ENCODE results near the gene SAMMSON. TPM values are rescaled to one million over a fixed set of nuclear protein-coding genes. Genes with fewer than 3 reads are reported as not detected.
A peak's percentile ranks its signal among the peaks of the same experiment; 100 is the strongest.

The SAMMSON gene
- total RNA-seq, 1 experiment from 2014 or later: not detected

DNA sequence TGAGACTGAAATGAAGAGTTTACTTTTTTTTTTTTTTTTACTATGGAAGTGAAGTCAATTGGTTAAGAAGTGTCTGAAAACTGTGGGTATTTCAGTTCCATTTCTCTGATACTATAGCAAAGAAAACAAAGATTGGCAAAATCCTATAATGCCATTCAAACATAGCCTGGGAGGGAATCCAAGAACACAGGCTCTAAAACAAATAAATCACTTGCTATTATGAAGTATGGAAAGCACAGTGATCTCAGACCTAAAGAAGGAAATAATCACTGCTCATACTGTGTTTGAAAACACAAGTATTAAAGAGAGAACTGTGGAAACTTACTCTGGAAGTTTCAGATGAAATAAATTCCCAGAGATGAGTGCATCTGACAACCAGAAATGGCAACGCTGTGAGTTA is 12.0 kb downstream of the SAMMSON start:
- DNase-seq (ENCODE audit: low spot score): no peak

- no peak for DNase-seq (ENCODE audit: low spot score)
These were observed 21.6 kb downstream of the SAMMSON start for GRCh38 chr3:70020906-70021660.

GRCh38 chr3:70028361-70028760 is 28.8 kb downstream of the SAMMSON start:
- no peak for DNase-seq (ENCODE audit: low spot score)

GRCh38 chr3:70038693-70039092 is 39.2 kb downstream of the SAMMSON start:
- no peak for DNase-seq (ENCODE audit: low spot score)

GRCh38 chr3:70040386-70040785 is 40.9 kb downstream of the SAMMSON start:
- DNase-seq (ENCODE audit: low spot score): no peak

DNA sequence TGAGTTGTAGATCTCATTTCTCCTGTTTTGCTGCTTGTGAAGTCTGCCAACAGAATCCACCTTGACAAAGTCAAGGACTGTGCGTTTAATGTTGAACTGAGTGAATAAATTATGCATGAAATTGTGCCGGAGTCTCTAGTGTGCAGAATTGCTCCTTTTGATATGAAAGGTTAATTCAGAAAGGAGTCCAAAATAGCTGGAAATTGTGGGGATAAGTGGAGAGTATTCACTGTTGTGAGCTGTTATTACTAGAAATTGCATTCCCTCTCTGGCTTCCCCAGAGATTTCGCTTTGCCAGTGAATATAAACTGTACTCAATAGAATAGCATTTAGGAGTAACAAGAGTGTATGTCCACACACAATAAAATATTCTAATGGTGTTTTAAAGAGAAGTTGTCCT is 43.1 kb downstream of the SAMMSON start:
- DNase-seq (ENCODE audit: low spot score): no peak

- DNase-seq (ENCODE audit: low spot score): no peak
These were observed 50.2 kb downstream of the SAMMSON start for GRCh38 chr3:70049761-70050160.

DNA sequence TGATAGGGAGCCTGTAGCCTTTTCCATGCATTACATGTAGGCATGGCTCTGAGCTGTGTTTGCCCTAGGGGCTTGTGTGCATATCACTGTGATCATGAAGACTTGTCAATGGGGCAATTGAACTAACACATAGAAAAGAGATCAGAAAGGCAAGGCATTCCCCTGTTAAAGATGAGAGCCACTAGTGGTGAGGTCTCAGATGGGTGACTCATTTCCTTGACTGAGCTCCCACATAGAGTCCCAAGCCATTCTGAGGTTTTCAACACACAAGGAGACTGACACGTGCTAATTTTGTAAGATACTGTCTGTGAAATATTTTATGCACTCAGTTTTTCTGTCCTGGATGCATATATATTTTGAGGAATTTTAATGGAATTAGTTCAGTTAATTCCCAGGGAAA is 53.8 kb downstream of the SAMMSON start:
- DNase-seq (ENCODE audit: low spot score): no peak

DNA sequence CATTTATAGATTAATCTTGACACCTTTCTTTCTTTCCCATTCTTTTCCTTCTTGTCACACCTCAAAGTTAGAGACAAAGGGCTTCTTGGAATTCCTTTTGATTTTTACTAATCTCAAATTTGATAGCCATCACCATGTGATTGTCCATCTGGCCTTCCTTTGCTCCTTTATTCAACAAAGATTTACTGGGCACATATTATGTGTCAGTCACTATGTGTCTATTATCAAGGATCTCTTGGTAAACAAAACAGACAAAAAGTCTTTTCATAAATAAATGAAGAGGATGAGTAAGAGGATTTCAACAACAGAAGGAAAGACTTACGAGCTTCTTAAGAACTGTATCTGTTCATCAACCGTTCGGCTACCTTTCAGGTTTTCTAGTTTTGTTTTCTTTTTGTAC is 56.5 kb downstream of the SAMMSON start:
- no peak for DNase-seq (ENCODE audit: low spot score)

GRCh38 chr3:70057426-70057825 is 57.9 kb downstream of the SAMMSON start:
- no peak for DNase-seq (ENCODE audit: low spot score)

DNA sequence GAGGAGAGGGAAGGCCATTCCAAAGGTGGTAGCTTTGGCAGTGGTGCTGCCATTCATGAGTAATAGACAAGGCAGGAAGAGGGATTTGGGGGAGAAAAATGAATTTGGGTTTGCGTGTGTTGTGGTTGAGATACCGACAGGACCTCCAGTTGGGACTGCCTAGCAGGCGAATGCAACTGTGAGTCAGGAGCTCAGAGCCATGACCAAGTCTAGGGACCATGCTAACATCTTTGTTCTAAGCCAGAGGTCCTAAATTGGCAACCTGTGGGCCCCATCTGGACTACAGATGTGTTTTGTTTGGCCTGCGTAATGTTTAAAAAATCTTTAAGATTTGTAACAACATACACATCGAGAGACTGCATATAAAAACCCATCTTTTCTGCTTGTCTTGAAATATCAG is 61.6 kb downstream of the SAMMSON start:
- DNase-seq (ENCODE audit: low spot score): no peak

DNA sequence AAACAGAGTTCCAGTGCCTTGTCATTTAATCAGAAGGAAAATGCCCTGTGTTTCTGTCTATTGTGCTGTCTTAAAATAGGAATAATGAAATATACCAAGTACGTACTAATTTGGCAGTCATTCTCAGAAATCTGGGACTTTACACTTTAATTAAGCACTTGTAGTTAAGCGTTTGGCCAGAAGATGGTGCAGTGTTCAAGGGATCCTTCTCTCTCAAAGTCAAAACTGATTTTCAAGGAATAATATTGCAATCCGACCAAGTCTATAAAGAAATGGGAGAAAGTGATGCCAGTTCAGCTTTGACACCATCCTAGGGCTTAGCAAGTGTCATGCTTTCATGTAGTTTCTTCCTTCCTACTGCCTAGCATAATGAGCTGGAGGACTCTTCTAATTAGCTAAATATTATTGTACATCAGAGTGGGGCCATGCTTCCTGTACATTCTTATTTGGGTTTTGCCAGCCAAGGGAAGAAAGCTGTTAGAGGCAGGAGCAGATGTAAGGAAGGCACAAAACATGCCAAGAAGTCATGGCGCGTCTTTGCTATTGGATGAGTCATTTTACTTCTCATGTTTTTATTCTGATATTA is 64.8 kb downstream of the SAMMSON start:
- peak; percentile 29 for DNase-seq (ENCODE audit: low spot score)

GRCh38 chr3:70065696-70066253 is 66.2 kb downstream of the SAMMSON start:
- DNase-seq (ENCODE audit: low spot score): peak; percentile 4

- DNase-seq (ENCODE audit: low spot score): no peak
These were observed 68.5 kb downstream of the SAMMSON start for GRCh38 chr3:70067860-70068521.

GRCh38 chr3:70069557-70069956 is 70.0 kb downstream of the SAMMSON start:
- DNase-seq (ENCODE audit: low spot score): no peak

DNA sequence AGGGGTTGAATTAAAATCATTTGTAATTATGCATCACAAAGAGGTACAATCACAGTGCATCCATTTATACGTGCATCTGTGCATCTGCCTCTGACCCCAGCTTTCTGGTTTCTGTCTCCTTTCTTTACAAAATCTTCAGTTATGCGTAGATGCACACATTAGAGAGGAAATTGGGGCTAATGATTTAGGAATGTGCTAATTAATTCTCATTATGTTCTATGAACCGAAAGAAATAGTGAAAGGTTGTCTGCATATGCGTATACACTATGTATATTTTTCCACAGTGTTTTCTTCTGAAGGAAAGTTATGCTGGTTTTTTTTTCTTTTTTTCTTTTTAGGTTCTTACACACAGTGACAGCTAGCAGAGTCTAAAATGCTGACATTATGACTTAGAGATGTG is 71.6 kb downstream of the SAMMSON start:
- DNase-seq (ENCODE audit: low spot score): no peak

- no peak for DNase-seq (ENCODE audit: low spot score)
These were observed 72.6 kb downstream of the SAMMSON start for GRCh38 chr3:70072180-70072579.

- DNase-seq (ENCODE audit: low spot score): no peak
These were observed 73.2 kb downstream of the SAMMSON start for GRCh38 chr3:70072754-70073153.

DNA sequence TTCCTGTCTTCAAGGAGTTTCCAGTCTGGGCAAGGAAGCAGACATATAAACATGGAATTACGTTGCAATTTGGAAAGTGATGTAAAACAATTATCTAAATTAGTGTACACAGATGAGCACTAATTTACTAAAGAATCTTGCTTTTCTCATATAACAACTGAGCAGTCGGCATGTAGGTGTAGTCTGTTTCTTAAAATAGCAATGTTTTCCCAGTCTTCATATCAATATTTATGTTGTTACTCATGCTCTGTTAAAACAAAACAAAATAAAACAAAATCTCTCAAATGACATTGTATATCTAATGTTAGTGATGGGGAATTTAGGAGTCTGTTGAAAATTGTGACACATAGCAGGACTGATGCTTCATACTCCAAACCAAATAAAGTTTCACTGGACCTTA is 75.6 kb downstream of the SAMMSON start:
- DNase-seq (ENCODE audit: low spot score): no peak

- no peak for DNase-seq (ENCODE audit: low spot score)
These were observed 76.9 kb downstream of the SAMMSON start for GRCh38 chr3:70076396-70076795.

DNA sequence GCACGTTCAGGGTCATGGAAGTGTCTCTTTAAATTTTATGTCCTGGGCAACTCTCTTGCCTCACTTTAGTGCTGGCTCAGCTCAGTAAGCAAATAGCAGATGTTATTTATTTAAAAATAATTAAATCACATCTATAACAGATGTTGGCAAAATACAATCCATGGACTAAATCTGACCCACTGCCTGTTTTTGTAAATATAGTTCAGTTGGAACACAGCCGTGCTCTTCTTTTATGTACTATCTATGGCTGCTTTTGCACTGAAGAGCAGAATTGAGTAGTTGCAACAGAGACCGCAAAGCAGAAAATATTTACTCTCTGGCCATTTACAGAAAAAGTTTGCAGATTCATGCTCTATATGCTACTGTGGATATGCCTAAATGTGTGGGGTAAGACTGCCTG is 79.2 kb downstream of the SAMMSON start:
- no peak for DNase-seq (ENCODE audit: low spot score)

DNA sequence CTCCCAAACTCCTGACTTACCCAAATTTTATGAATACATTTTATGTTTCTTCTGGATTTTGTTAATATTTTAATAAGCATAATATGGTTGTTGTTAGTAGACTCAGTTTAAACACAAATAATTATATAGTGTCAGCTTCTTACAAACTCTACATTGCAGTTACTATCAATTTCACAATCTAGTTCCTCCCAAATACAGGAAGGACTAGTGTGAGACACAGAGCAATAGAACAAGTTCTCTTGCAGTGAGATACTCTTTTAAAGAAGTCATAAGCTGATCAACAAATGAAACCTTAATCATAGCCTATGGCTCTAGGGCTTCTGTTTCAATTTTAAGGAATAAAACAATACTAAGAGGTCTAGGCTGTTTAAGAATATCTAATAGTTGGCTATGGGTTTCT is 86.1 kb downstream of the SAMMSON start:
- no peak for DNase-seq (ENCODE audit: low spot score)

DNA sequence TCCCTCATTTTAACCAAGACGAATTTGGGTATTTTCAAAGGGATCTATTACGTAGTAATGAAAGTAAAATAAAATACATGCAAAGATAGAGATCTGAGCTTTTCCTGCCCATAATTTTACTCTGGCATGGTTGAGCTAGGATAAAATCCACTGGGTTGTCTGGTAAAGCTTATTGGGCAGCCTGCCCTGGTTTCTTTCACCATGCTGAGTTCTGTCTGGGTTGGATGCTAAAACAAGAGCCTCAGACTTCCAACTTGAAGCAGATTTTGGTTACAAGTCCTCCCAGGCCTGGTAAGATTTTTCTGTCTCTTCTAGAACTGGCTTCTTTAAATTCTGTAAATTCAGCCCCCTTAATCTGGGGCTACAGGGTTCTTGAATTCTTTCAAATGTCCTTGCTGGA is 86.8 kb downstream of the SAMMSON start:
- no peak for DNase-seq (ENCODE audit: low spot score)

Data from HT-29 (cell line).